ENCODE measurements around the gene DENND2A. TPM values are rescaled to one million over a fixed set of nuclear protein-coding genes. Genes with fewer than 3 reads are reported as not detected.
"Not testable (repeated sequence)": the region's sequence is repeated elsewhere in the genome, so short reads cannot be mapped to it uniquely, and the experiment has no call there.

The DENND2A gene
- polyA plus RNA-seq, 6 donors from 2014 or later = 0.30 to 0.98 TPM; not detected in 4

DNA sequence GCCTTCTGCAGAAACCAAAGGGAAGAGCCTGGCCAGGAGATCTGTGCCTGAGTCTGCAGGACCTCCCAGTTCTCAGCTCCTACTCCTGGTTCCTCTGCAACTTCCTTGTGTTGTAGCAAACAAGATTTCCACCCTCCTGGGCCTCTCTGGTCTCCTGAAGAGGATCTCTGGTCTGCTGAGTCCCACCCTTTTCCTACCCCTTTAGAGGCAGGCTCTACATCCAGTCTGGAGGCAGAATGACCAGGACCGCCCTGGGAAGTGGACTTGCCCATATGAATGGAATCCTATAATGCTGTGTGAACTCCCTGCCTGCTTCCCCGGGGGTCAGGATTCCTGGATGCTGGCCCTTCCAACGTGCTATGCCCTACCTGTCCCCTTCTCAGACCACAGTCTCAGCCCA is 3.2 kb downstream of the DENND2A start:
- no peak overlapping the region for H3K27ac Mint-ChIP-seq
- peaks cover 5 to 12% of the 10 kb centered on the region in 2 donors for H3K36me3 Mint-ChIP-seq
- peaks cover 53 to 64% (median 62%) of the 10 kb centered on the region in 3 donors for H3K27me3 Mint-ChIP-seq
- H3K9me3 Mint-ChIP-seq = peaks cover 0 to 8% (median 0%) of the 10 kb centered on the region in 7 donors
- DNase-seq = no peak
- peaks cover 24 to 31% (median 27%) of the 10 kb centered on the region in 3 donors for H3K4me1 Mint-ChIP-seq
- peak overlapping the region in 1 of 8 donors; percentile 41 for H3K4me3 Mint-ChIP-seq
- no peak for ATAC-seq (ENCODE audit: low read depth in 2 of 2)

DNA sequence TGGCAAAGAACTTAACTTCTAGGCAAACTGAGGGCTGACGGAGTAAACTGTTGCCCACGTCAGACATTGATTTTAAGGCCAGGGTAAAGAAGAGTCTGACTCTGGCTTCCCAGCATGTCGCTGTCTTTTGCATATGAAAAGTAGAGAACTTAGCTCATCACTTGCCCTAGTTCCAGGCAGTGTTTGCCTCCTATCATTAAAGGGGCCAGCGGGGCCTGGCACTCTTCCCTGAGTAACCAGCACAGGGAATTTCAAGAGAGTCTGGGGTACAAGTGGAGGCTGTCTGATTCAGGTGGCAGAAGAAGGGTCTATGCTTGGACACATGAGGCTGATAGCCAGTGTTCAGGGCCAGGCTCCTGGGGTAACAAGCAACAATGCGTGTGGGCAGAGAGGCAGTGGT is 4.8 kb downstream of the DENND2A start:
- Mint-ChIP-seq H3K4me3 (no peak overlapping the region), H3K27me3 (peaks cover 56 to 63% (median 60%) of the 10 kb centered on the region in 3 donors), H3K9me3 (peaks cover 0 to 3% (median 0%) of the 10 kb centered on the region in 7 donors), H3K27ac (no peak overlapping the region), H3K4me1 (peaks cover 13 to 17% (median 13%) of the 10 kb centered on the region in 3 donors), H3K36me3 (peaks cover 5 to 12% of the 10 kb centered on the region in 2 donors)
- DNase-seq (no peak), ATAC-seq (ENCODE audit: low read depth in 2 of 2) (no peak)

DNA sequence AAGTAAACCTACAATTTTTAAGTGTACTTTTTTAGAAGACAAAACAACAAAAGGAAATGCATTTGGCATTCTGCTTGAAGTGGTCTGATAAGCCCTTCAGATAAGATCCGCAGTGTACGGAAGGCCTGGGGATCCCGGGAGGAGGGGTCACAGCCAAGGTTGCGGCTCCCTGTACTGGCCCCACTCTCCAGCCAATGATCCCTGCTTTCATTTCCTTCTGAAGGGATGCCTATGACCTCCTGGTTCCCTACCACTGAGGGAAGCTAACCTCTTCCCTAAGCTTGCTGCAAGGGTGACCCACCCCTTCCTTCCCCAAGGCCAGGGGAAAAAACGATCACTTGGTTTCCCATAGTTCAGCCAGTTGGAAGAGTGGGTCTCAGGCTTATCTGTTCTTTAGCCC is 5.3 kb downstream of the DENND2A start:
- no peak overlapping the region for H3K4me3 Mint-ChIP-seq
- peaks cover 59 to 63% (median 60%) of the 10 kb centered on the region in 3 donors for H3K27me3 Mint-ChIP-seq
- no peak for DNase-seq
- no peak for ATAC-seq (ENCODE audit: low read depth in 2 of 2)
- H3K36me3 Mint-ChIP-seq = peaks cover 5 to 12% of the 10 kb centered on the region in 2 donors
- no peak overlapping the region for H3K27ac Mint-ChIP-seq
- H3K4me1 Mint-ChIP-seq = peaks cover 13 to 17% (median 13%) of the 10 kb centered on the region in 3 donors
- H3K9me3 Mint-ChIP-seq = peaks cover 0 to 3% (median 0%) of the 10 kb centered on the region in 7 donors

DNA sequence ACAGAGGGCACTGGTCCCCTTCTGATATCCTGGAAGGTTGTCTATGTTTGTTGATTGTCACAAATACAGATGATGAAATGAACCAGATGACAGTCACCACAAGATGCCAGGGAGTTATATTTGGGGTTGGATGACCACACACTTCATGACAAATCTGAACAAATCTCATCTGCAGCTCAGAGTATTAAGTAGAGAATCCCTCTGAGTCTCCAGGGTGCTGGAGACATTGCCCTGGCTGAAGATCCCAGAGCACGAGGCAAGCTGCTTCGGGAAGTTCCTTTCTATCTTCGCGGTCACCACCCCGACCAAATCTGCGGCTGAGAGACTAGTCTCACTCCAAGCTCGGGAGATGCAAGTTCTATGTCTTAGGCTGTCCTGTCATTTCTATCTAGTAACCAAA is 9.0 kb downstream of the DENND2A start:
- no peak for ATAC-seq (ENCODE audit: low read depth in 2 of 2)
- no peaks in the 10 kb centered on the region for H3K9me3 Mint-ChIP-seq
- H3K4me3 Mint-ChIP-seq = no peak overlapping the region
- H3K36me3 Mint-ChIP-seq = no peaks in the 10 kb centered on the region
- peaks cover 28 to 44% (median 36%) of the 10 kb centered on the region in 3 donors for H3K27me3 Mint-ChIP-seq
- H3K27ac Mint-ChIP-seq = no peak overlapping the region
- no peaks in the 10 kb centered on the region for H3K4me1 Mint-ChIP-seq
- DNase-seq = no peak

DNA sequence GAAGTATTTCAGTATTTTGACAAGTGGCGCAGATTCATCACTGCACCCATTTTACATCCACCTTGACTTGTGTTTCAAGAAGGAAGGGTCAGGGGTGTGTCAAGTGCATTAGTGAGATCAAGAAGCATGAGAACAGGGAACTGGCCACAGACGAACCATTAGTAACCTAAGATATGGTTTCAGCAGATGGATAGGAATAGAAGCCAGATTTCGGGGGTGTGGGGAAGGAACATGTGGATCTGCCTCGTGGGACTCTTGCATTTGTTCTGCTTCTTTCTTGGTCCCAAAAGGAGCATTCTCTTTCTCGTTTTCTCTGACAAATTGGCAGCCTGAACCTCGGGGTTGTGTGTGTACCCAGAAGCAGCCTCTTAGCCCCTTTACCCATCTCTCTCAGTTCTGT is 9.6 kb downstream of the DENND2A start:
- Mint-ChIP-seq H3K9me3 (no peaks in the 10 kb centered on the region), H3K36me3 (no peaks in the 10 kb centered on the region), H3K4me1 (no peaks in the 10 kb centered on the region), H3K27ac (peak overlapping the region in 1 of 6 donors; percentile 47), H3K4me3 (no peak overlapping the region), H3K27me3 (peaks cover 28 to 47% (median 33%) of the 10 kb centered on the region in 3 donors)
- ATAC-seq (ENCODE audit: low read depth in 2 of 2) (no peak), DNase-seq (no peak)

DNA sequence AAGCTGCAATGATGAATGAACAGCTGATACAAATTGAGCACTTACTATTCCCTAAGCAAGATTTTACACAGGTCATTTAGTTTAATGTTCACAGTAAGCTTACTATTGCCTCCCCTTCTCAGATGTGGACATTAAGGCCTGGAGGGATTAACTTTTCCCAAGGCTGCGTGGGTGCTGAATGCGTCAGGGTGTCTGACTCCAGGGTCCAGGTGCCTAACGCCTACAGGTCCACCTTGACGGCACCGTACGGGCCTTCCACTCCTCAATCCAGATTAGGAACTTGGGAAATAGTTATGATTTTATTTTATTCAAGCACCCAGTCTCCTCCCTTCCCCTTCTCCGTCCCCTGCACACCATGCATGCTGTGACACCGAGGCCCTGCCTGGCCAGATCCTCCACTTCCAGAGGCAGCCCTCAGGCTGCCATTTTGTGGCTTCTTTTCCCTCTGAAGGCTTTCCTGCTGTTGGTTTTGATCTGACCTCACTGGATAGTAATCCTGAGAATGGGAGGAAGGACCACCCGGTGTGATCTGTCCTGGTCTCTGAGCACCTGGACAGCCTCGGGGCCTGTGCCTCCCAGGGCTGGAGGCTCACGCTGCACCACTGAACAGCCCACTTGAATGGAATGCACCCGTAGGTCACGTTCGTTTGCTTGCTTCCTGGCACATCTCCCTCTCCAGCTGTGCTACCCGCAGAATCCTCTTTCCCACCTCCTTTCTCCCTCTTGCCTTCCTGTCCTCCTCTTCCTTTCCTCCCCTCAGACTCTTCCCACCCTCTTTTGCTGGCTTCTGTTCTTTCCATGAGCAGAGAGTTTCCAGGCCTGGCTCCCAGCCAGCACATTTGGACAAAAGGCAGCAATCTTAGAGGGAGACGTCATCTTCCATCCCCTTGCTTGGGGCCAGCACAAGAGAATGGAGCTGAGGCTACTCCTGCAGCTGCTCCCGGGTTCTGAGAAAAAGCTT is 14.4 kb downstream of the DENND2A start:
- no peaks in the 10 kb centered on the region for H3K9me3 Mint-ChIP-seq
- H3K27me3 Mint-ChIP-seq = peaks cover 14 to 26% (median 19%) of the 10 kb centered on the region in 3 donors
- H3K27ac Mint-ChIP-seq = peak overlapping the region in 2 of 6 donors; percentile 34 to 93
- no peak overlapping the region for H3K4me3 Mint-ChIP-seq
- H3K36me3 Mint-ChIP-seq = no peaks in the 10 kb centered on the region
- DNase-seq (no peak), ATAC-seq (ENCODE audit: low read depth in 2 of 2) (no peak)
- H3K4me1 Mint-ChIP-seq = peaks cover 0 to 9% (median 4%) of the 10 kb centered on the region in 3 donors

DNA sequence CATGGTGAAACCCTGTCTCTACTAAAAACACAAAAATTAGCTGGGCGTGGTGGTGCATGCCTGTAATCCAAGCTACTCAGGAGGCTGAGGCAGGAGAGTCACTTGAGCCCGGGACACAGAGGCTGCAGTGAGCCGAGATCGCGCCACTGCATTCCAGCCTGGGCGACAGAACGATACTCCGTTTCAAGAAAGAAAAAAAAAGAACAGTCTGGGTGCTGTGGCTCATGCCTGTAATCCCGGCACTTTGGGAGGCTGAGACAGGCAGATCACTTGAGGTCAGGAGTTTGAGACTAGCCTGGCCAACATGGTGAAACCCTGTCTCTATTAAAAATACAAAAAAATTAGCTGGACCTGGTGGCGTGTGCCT is 15.4 kb downstream of the DENND2A start:
- H3K27ac Mint-ChIP-seq; H3K4me3 Mint-ChIP-seq; H3K9me3 Mint-ChIP-seq; H3K4me1 Mint-ChIP-seq; DNase-seq; H3K36me3 Mint-ChIP-seq; ATAC-seq (ENCODE audit: low read depth in 2 of 2): not testable (repeated sequence)
- peaks cover 12 to 22% (median 14%) of the 10 kb centered on the region in 3 donors for H3K27me3 Mint-ChIP-seq

DNA sequence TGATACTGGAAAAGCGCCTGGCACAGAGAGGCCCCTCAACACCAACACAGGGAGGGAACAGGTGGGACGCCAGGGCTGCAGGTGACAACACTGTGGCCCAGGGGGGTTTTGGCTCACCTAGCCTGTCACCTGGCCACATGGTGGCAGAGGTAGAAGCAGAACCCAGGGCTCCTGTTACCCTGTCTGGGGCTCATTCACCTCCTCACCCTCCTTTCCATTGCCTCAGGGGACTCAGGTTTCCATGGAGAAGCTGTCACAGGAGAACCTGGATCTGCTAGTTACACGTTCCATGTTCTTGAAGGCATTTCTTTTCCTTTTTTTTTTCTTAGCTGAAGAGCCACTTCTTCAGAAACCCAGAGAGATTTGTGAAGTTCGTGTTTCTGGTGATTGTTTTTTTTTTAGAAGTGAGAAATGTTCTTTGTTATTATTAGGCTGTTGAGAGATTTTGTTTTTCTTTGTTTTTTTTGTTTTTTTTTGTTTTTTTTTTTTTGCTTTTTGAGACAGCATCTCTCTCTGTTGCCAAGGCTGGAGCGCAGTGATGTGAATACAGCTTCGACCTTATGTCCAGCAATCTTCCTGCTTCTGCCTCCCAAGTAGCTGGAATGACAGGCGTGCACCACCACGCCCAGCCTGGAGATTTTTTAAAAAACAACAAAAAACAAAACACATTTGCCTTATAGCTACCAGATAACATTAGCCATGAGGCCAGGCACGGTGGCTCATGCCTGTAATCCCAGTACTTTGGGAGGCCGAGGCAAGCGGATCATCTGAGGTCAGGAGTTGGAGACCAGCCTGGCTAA is 16.0 kb downstream of the DENND2A start:
- H3K27ac Mint-ChIP-seq = no peak overlapping the region
- peaks cover 10 to 20% (median 14%) of the 10 kb centered on the region in 3 donors for H3K27me3 Mint-ChIP-seq
- H3K36me3 Mint-ChIP-seq = no peaks in the 10 kb centered on the region
- no peak overlapping the region for H3K4me3 Mint-ChIP-seq
- DNase-seq = no peak
- no peak for ATAC-seq (ENCODE audit: low read depth in 2 of 2)
- H3K4me1 Mint-ChIP-seq = peaks cover 0 to 9% (median 4%) of the 10 kb centered on the region in 3 donors
- H3K9me3 Mint-ChIP-seq = no peaks in the 10 kb centered on the region

DNA sequence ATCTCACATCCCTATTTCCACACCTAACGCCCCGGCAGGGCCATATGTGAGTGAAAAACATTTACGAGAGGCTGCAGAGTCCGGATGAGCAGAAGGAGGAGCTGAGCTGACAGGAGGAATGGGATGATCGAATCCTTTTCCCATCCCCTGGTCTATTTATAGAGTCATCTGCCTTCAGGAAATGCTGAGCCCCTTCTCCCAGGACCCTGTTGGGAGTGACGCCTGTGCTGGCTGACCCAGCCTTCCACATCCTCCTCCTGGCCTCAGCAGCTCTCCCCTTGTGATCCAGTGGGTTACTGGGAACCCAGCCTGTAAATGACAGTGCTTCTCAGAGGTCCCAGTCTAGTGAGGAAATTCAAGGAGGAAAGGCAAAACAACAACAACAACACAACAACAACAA is 16.6 kb downstream of the DENND2A start:
- Mint-ChIP-seq H3K4me3 (no peak overlapping the region), H3K9me3 (no peaks in the 10 kb centered on the region), H3K27me3 (peaks cover 7 to 14% (median 13%) of the 10 kb centered on the region in 3 donors), H3K36me3 (no peaks in the 10 kb centered on the region), H3K27ac (no peak overlapping the region), H3K4me1 (peaks cover 0 to 9% (median 4%) of the 10 kb centered on the region in 3 donors)
- ATAC-seq (ENCODE audit: low read depth in 2 of 2) (no peak), DNase-seq (no peak)

DNA sequence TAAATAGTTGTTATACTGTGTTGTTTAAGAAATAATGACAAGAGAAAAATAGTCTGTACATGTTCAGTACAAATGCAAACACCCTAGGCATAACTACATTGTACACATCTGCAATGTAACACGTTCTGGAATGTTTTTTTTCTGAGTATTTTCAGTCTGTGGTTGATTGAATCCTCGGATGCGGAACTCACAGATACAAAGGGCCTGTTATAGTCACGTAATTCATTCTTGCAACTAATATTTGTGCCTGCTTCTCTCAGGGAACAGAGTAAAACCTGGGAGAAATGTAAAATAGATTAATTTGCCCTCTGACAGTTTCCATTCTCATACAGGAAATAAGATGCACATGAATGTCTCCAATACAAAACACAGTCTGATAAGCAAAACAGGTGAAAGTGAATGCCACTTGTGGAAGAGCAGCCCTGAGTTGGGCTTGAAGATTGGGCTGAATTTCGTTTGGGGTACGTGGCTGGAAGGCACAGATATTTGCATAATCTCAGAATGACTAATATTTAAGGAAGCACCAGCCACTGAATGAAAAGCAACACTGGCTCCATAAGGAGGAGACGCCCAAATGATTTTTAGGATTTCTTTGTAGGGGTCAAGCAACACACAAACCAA is 19.1 kb downstream of the DENND2A start:
- ATAC-seq (ENCODE audit: low read depth in 2 of 2) (peak in 1 of 2 donors; percentile 65), DNase-seq (no peak)
- H3K4me1 Mint-ChIP-seq = peaks cover 0 to 9% (median 4%) of the 10 kb centered on the region in 3 donors
- H3K27ac Mint-ChIP-seq = no peak overlapping the region
- peak overlapping the region in 1 of 8 donors; percentile 30 for H3K4me3 Mint-ChIP-seq
- no peaks in the 10 kb centered on the region for H3K36me3 Mint-ChIP-seq
- no peaks in the 10 kb centered on the region for H3K9me3 Mint-ChIP-seq
- peaks cover 6 to 10% (median 7%) of the 10 kb centered on the region in 3 donors for H3K27me3 Mint-ChIP-seq

DNA sequence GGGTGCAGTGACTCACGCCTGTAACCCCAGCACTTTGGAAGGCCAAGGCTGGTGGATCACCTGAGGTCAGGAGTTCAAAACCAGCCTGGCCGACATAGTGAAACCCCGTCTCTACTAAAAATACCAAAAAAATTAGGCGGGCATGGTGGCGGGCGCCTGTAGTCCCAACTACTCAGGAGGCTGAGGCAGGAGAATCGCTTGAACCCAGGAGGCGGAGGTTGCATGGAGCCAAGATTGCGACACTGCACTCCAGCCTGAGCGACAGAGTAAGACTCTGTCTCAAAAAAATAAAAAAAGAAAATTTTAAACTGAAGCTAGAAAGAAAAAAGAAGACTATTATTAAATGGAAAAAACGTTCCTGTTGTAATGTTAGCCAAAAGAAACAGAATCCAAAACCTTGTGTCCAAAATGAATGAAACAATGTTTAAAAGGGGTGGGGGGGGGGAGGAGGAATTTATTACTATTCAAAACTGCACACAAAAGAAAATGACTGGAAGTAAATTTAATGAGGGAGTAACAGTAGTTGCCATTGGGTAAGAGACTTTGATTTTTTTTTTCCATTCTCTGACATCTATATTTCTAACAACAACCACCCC is 20.6 kb downstream of the DENND2A start:
- H3K27ac Mint-ChIP-seq; H3K4me1 Mint-ChIP-seq; H3K27me3 Mint-ChIP-seq; H3K36me3 Mint-ChIP-seq; DNase-seq; H3K9me3 Mint-ChIP-seq; ATAC-seq (ENCODE audit: low read depth in 2 of 2): not testable (repeated sequence)
- peak overlapping the region in 1 of 8 donors; percentile 66 for H3K4me3 Mint-ChIP-seq

DNA sequence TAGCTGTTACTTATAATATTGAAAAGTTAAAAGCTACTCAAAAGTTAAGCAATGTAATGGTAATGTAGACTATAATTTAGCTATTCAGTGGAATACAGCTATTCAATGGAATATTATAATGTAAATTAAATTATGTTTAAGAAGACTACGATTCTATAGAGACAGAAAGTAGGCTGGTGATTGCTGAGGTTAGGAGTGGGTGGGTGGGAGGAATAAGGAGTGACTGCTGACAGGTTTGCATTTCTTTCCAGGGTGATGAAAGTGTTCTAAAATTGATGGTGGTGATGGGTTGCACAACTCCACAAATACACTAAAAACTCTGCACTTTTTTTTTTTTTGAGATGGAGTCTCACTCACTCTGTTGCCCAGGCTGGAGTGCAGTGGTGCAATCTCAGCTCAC is 21.4 kb downstream of the DENND2A start:
- Mint-ChIP-seq H3K36me3 (no peaks in the 10 kb centered on the region), H3K9me3 (no peaks in the 10 kb centered on the region), H3K27ac (no peak overlapping the region), H3K27me3 (peaks cover 0 to 3% (median 2%) of the 10 kb centered on the region in 3 donors), H3K4me3 (no peak overlapping the region), H3K4me1 (peaks cover 0 to 9% (median 4%) of the 10 kb centered on the region in 3 donors)
- ATAC-seq (ENCODE audit: low read depth in 2 of 2) (no peak), DNase-seq (no peak)

DNA sequence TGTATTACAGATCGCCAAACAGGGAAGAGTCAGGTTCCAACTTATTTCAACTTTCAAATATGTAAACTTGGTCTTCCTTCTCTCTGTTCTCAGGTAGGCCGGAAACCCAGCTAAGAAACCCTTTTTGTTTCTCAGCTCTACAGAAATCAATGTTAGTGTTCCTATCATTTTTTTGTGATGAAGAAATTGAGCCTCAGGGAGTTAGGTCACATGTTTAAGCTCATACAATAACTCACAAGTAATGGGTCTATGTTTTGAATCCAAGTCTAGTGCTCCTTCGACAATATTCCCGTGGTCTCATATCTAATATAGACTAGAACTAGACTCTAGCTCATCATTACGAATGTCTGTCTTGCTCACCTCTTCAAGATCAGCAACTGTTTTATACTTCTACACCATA is 22.3 kb downstream of the DENND2A start:
- no peak overlapping the region for H3K27ac Mint-ChIP-seq
- H3K36me3 Mint-ChIP-seq = no peaks in the 10 kb centered on the region
- peaks cover 0 to 9% (median 4%) of the 10 kb centered on the region in 3 donors for H3K4me1 Mint-ChIP-seq
- H3K9me3 Mint-ChIP-seq = no peaks in the 10 kb centered on the region
- H3K27me3 Mint-ChIP-seq = no peaks in the 10 kb centered on the region
- no peak for DNase-seq
- no peak for ATAC-seq (ENCODE audit: low read depth in 2 of 2)
- H3K4me3 Mint-ChIP-seq = no peak overlapping the region
